HepG2 (cell line): ENCODE measurements around the gene SESN2. TPM values are rescaled to one million over a fixed set of nuclear protein-coding genes. Genes with fewer than 3 reads are reported as not detected.

Experiments used
- ATAC-seq: fragments of 200-7000 bp; cut with Tn5 transposase; 3 replicates; pipeline ENCODE4 v1.9.1; 2020; ENCODE audit warnings: mild to moderate bottlenecking, moderate library complexity
- BruUV-seq: library from RNA; stranded (reverse); fragments of 400-500 nt; replicated peaks from 2 replicates; lab custom pipeline; 2021; lab: Mats Ljungman, UMichigan
- CTCF ChIA-PET: fragments of 300-600 bp; formaldehyde crosslinking; extraction: SDS; loops from one replicate; lab custom pipeline; 2021; ENCODE audit warnings: low total read pairs, inconsistent platforms, low intra/inter-chr PET ratio; lab: Yijun Ruan, JAX
- POLR2A ChIA-PET: fragments of 350-600 bp; sonication (Branson Sonifier 250); formaldehyde crosslinking; loops from one replicate; lab custom pipeline; 2020; ENCODE audit warnings: antibody characterized with exemption, inconsistent platforms; lab: Yijun Ruan, JAX
- DNase-seq: peaks from one replicate; pipeline ENCODE4 v3.0.0-alpha.2; 2015; ENCODE audit warnings: low spot score
- FAIRE-seq: peaks from 3 replicates; lab custom pipeline; 2011; peaks lifted over from hg19 to GRCh38; lab: Jason Lieb, UNC
- H2AFZ ChIP-seq: one replicate; pipeline ENCODE4 v1.6.1; 2011; ENCODE audit warnings: low read length, inconsistent platforms
- H3K27ac ChIP-seq: fragments of 300-600 bp; 3 replicates; pipeline ENCODE4 v1.8.0; 2011; ENCODE audit warnings: mixed run types, mild to moderate bottlenecking, mixed read lengths, low read length, inconsistent platforms; ENCODE audit not compliant: insufficient read depth; ENCODE audit errors: extremely low read length
- H3K27me3 ChIP-seq, 2 experiments: fragments of 200-600 bp in 1 of 2; 2 replicates in 1 of 2; 3 replicates in 1 of 2; pipeline versions ENCODE4 v1.6.0 to v1.8.0; 2011; ENCODE audit warnings: low read length in 2 of 2, mild to moderate bottlenecking in 2 of 2, moderate library complexity in 2 of 2, inconsistent platforms in 1 of 2; ENCODE audit not compliant: insufficient read depth in 2 of 2, control insufficient read depth in 1 of 2
- H3K36me3 ChIP-seq, 2 experiments: fragments of 200-600 bp in 1 of 2; replicated peaks in 1 of 2; 2 replicates in 1 of 2; 3 replicates in 1 of 2; pipeline versions ENCODE4 v1.5.1 to v1.8.0; 2011; ENCODE audit warnings: low read length in 2 of 2, inconsistent platforms in 1 of 2; ENCODE audit not compliant: insufficient read depth in 2 of 2, control insufficient read depth in 1 of 2
- H3K4me1 ChIP-seq: 2 replicates; pipeline ENCODE4 v1.5.1; 2012; ENCODE audit warnings: low read length, inconsistent platforms; ENCODE audit not compliant: insufficient read depth
- H3K4me2 ChIP-seq: 2 replicates; pipeline ENCODE4 v1.6.0; 2011; ENCODE audit warnings: low read depth, low read length, inconsistent platforms
- H3K4me3 ChIP-seq, 3 experiments: fragments of 200-600 bp in 1 of 3; sonication (generic), shearing (Covaris generic) in 1 of 3; replicated peaks in 1 of 3; 2 replicates each; pipeline ENCODE4 v1.5.1; 2011 to 2016; ENCODE audit warnings: low read length in 3 of 3, inconsistent platforms in 2 of 3, low read depth in 2 of 3, mild to moderate bottlenecking in 2 of 3, control low read depth in 1 of 3, mixed read lengths in 1 of 3; ENCODE audit not compliant: insufficient read depth in 1 of 3
- H3K79me2 ChIP-seq: one replicate; pipeline ENCODE4 v1.6.1; 2011; ENCODE audit warnings: low read length, inconsistent platforms; ENCODE audit not compliant: insufficient read depth
- H3K9ac ChIP-seq: 2 replicates; pipeline ENCODE4 v1.6.0; 2011; ENCODE audit warnings: mild to moderate bottlenecking, low read depth, low read length, inconsistent platforms; ENCODE audit not compliant: insufficient read depth
- H3K9me3 ChIP-seq: 2 replicates; pipeline ENCODE4 v1.5.1; 2012; ENCODE audit warnings: mild to moderate bottlenecking, low read length
- H4K20me1 ChIP-seq: 2 replicates; pipeline ENCODE4 v1.6.0; 2011; ENCODE audit warnings: inconsistent platforms, mild to moderate bottlenecking, low read length, moderate library complexity; ENCODE audit not compliant: insufficient read depth
- NFE2L1 ChIP-seq: sonication (generic); formaldehyde crosslinking; IDR thresholded peaks from 2 replicates; pipeline ENCODE4 v1.4.0; 2020; ENCODE audit warnings: missing genetic modification reagents, mild to moderate bottlenecking, borderline replicate concordance
- SOX5 ChIP-seq: IDR thresholded peaks from 2 replicates; pipeline ENCODE4 v1.6.1; 2016; ENCODE audit warnings: borderline replicate concordance
- SPEN ChIP-seq: sonication (generic); formaldehyde crosslinking; IDR thresholded peaks from 2 replicates; pipeline ENCODE4 v1.5.1; 2020; ENCODE audit warnings: low read depth, mild to moderate bottlenecking, missing genetic modification reagents
- ZBTB38 ChIP-seq: sonication (generic); formaldehyde crosslinking; IDR thresholded peaks from 2 replicates; pipeline ENCODE4 v1.5.1; 2020; ENCODE audit warnings: mild to moderate bottlenecking, missing genetic modification reagents
- ZBTB44 ChIP-seq: sonication (generic); formaldehyde crosslinking; IDR thresholded peaks from 2 replicates; pipeline ENCODE4 v1.4.0; 2020; ENCODE audit warnings: missing genetic modification reagents
- ZNF629 ChIP-seq: sonication (generic); formaldehyde crosslinking; conservative IDR thresholded peaks from 2 replicates; pipeline ENCODE4 v1.5.0; 2020; ENCODE audit warnings: missing genetic modification reagents
- WGBS: methylation state at CpG from one replicate; pipeline ENCODE4 v1.1.6; 2017; ENCODE audit warnings: low lambda C conversion rate; 5-methylcytosine and 5-hydroxymethylcytosine counted together
- in situ Hi-C: cut with HindIII; loops from 2 replicates; pipeline ENCODE4 v1.10.0; 2017; ENCODE audit warnings: low pct_unique_long_range_greater_than_20kb; ENCODE audit not compliant: extremely low pct_ligation_motif_present
- intact Hi-C: fragments of 100-400 bp; cut with micrococcal nuclease; formaldehyde crosslinking; loops from one replicate; pipeline ENCODE4 v1.10.0; 2022; ENCODE audit not compliant: unreplicated experiment
- polyA plus RNA-seq, 8 experiments: library from polyadenylated mRNA; depleted of rRNA in 3 of 8; stranded (reverse) in 7 of 8; unstranded in 1 of 8; fragments of >200 nt; fragmentation: Illumina TruSeq in 4 of 8; extraction: Trizol in 4 of 8; gene quantifications; 2 replicates each; pipeline versions ENCODE4 v1.2.1 to v1.2.3, GENCODE V29; 2011 to 2016; ENCODE audit warnings: low read depth in 4 of 8, missing spikeins in 1 of 8, mixed read lengths in 1 of 8; ENCODE audit not compliant: insufficient read depth in 1 of 8
- total RNA-seq, 5 experiments: library from RNA; depleted of rRNA; stranded (reverse); fragments of >200 nt; fragmentation: Illumina TruSeq; extraction: Trizol; gene quantifications; 2 replicates each; pipeline ENCODE4 v1.2.3, GENCODE V29; 2016; ENCODE audit warnings: low read depth in 1 of 5

SESN2 gene
- total and polyA plus RNA-seq, 2 of the 13 experiments (the other 11 are each of a cell fraction or from before 2014, with no cell fraction given): 13.2 to 19.1 TPM

DNA sequence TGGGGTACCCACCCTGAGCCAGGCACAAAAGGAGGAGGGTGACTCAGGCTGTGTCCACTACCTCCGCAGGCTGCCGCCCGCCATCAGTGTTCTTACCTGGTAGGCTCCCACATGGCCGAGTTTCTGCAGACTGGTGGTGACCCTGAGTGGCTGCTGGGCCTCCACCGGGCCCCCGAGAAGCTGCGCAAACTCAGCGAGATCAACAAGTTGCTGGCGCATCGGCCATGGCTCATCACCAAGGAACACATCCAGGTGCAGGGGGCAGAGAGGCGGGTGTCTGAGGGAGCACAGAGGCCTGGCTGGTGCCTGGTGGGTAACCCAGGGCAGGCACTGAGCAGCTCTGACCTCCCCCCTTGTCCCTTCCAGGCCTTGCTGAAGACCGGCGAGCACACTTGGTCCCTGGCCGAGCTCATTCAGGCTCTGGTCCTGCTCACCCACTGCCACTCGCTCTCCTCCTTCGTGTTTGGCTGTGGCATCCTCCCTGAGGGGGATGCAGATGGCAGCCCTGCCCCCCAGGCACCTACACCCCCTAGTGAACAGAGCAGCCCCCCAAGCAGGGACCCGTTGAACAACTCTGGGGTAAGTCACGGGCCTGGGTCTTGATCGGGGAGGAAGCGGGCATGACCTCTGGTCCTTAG lies 13.0 kb downstream of the SESN2 start:
- ATAC-seq (no peak), FAIRE-seq (no peak), DNase-seq (no peak)
- Histone ChIP-seq H3K27me3 (no peaks in the 10 kb centered on the region), H3K4me2 (no peak overlapping the region), H4K20me1 (peaks cover 15% of the 10 kb centered on the region; the same call in 1 of the 2 replicates), H3K4me1 (peaks cover 28% of the 10 kb centered on the region), H2AFZ (no peak overlapping the region), H3K4me3 (no peak overlapping the region), H3K36me3 (peaks cover 31 to 65% of the 10 kb centered on the region in 2 experiments), H3K9ac (no peak overlapping the region), H3K79me2 (peaks cover 21% of the 10 kb centered on the region), H3K9me3 (no peaks in the 10 kb centered on the region), H3K27ac (no peak overlapping the region)
- WGBS: 96% methylated on average over 7 of the region's 20 CpGs
- intact Hi-C loops (no loop called here), in situ Hi-C loops (no loop called here)
- POLR2A ChIA-PET: no interaction called here
- BruUV-seq: no TSS peak
- TF ChIP-seq ZNF629 (CRISPR knock-in tag): no peak
- TF ChIP-seq SPEN: no peak
- no peak for TF ChIP-seq ZBTB38 (CRISPR knock-in tag)
- no peak for TF ChIP-seq SOX5 (CRISPR knock-in tag)
- no peak for TF ChIP-seq NFE2L1 (CRISPR knock-in tag)
- no peak for TF ChIP-seq ZBTB44 (CRISPR knock-in tag)
- CTCF ChIA-PET: no interaction called here
